ENCODE measurements around the gene PIAS4. TPM values are rescaled to one million over a fixed set of nuclear protein-coding genes. Genes with fewer than 3 reads are reported as not detected.

PIAS4 gene
- total and polyA plus RNA-seq, 9 of the 15 experiments (the other 6 are each of a cell fraction or from before 2014, with no cell fraction given) = 0.27 to 34.9 (median 14.4) TPM

GRCh38 chr19:4018775-4019504 lies 11.4 kb downstream of the PIAS4 start (continued):
- no peak for TF ChIP-seq BRD4 (IDR thresholded peaks at IDR 0.05)

DNA sequence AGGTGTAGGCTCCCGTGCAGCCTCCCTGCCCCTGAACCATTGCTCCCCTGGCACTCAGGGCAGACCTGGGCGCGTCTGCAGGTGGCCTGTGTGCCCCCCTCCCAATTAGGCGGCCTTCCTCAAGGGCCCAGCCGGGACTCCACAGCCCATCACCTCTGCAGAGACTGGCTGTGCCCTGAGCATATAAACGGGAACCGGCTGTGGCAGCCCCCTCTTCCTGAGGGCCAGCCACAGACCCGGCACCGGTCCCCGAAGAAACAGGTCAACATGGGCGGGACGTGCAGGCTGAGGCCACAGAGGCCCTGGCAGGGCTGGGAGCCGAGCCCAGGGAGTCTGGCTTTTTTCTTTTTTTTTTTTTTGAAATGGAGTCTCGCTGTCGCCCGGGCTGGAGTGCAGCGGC lies 12.0 kb downstream of the PIAS4 start:
- H3K4me3 ChIP-seq = no peak overlapping the region
- H3K27me3 ChIP-seq (ENCODE audit: control insufficient read depth in 2 of 2, insufficient read depth in 2 of 2, low read length in 2 of 2) = no peaks in the 10 kb centered on the region
- H3K9ac ChIP-seq (ENCODE audit: insufficient read depth in 1 of 2, low read depth in 2 of 2, low read length in 2 of 2) = peak overlapping the region in 1 of 2 experiments; percentile 50; a peak in 1 of 4 replicates
- H3K9me3 ChIP-seq (replicated peaks; ENCODE audit: control insufficient read depth, insufficient read depth, low read depth, low read length) = no peaks in the 10 kb centered on the region
- H4K20me1 ChIP-seq (replicated peaks; ENCODE audit: control insufficient read depth, insufficient read depth, low read length) = peaks cover 24% of the 10 kb centered on the region; the same call in 1 of the 2 replicates
- H3K36me3 ChIP-seq (ENCODE audit: control insufficient read depth, insufficient read depth, low read length) = peaks cover 48% of the 10 kb centered on the region; the same call in 1 of the 3 replicates
- no peak for TF ChIP-seq EWSR1 (IDR thresholded peaks at IDR 0.05; ENCODE audit: borderline replicate concordance, low read depth, partially characterized antibody)
- TF ChIP-seq, protein P1, sequence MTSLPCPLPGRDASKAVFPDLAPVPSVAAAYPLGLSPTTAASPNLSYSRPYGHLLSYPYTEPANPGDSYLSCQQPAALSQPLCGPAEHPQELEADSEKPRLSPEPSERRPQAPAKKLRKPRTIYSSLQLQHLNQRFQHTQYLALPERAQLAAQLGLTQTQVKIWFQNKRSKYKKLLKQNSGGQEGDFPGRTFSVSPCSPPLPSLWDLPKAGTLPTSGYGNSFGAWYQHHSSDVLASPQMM (CRISPR knock-in tag; IDR thresholded peaks at IDR 0.05) = no peak
- TF ChIP-seq, protein P2, sequence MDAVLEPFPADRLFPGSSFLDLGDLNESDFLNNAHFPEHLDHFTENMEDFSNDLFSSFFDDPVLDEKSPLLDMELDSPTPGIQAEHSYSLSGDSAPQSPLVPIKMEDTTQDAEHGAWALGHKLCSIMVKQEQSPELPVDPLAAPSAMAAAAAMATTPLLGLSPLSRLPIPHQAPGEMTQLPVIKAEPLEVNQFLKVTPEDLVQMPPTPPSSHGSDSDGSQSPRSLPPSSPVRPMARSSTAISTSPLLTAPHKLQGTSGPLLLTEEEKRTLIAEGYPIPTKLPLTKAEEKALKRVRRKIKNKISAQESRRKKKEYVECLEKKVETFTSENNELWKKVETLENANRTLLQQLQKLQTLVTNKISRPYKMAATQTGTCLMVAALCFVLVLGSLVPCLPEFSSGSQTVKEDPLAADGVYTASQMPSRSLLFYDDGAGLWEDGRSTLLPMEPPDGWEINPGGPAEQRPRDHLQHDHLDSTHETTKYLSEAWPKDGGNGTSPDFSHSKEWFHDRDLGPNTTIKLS (IDR thresholded peaks at IDR 0.05; ENCODE audit: borderline replicate concordance, low read depth) = no peak
- peaks cover 0 to 51% of the 10 kb centered on the region in 2 experiments; a peak in 2 of 5 replicates for H3K4me1 ChIP-seq (replicated peaks in 1 of 2; ENCODE audit: control insufficient read depth in 2 of 2, insufficient read depth in 2 of 2, low read length in 2 of 2)
- intact Hi-C loops (cut with micrococcal nuclease) (no loop called here), in situ Hi-C loops (cut with MboI) (no loop called here)
- ATAC-seq = no peak
- no TSS peak for BruUV-seq (replicated peaks)
- WGBS (ENCODE audit: insufficient coverage, low coverage, missing lambda C conversion rate) = 84% methylated on average over 9 of the region's 17 CpGs
- H3K27ac ChIP-seq (ENCODE audit: extremely low read depth, low read depth, low read length) = no peak overlapping the region
- no peaks in the 10 kb centered on the region for H3K9me1 ChIP-seq (ENCODE audit: control insufficient read depth, insufficient read depth, low read length)
- ChIA-PET POLR2A (interaction anchor here (1.1 kb wide), 1 partner anchor 10 kb away, joined by 3 read pairs; no protein-coding TSS in a partner anchor), CTCF (ENCODE audit: low intra/inter-chr PET ratio) (no interaction called here)
- DNase-seq (ENCODE audit: extremely low read depth in 1 of 4, low spot score in 3 of 4) = no peak
- H3K79me2 ChIP-seq (ENCODE audit: control insufficient read depth, insufficient read depth, low read length) = peaks cover 29% of the 10 kb centered on the region
- H2AFZ ChIP-seq (ENCODE audit: low read depth, low read length) = no peak overlapping the region
- no peak for FAIRE-seq
- H3K4me2 ChIP-seq (ENCODE audit: insufficient read depth, low read length) = no peak overlapping the region
